ENCODE results near the gene SLFN12L.

- TF ChIP-seq POLR2A (IDR thresholded peaks at IDR 0.05; ENCODE audit: low read depth, low read length) = no peak
- TF ChIP-seq BHLHE40 (IDR thresholded peaks at IDR 0.05; ENCODE audit: borderline replicate concordance in 1 of 2, low read depth in 2 of 2, low read length in 1 of 2) = no peak
- no peak for TF ChIP-seq CTCF (IDR thresholded peaks at IDR 0.05 in 2 of 3, conservative IDR thresholded peaks at IDR 0.05 in 1 of 3; ENCODE audit: control insufficient read depth in 2 of 3, extremely low read depth in 1 of 3, insufficient read depth in 1 of 3, low read depth in 3 of 3, low read length in 3 of 3)
- no peak for TF ChIP-seq ZBTB33 (IDR thresholded peaks at IDR 0.05)
Observed at GRCh38 chr17:35488991-35489390, 48.5 kb downstream of the SLFN12L start.

Data from GM12878 (cell line).